Natural killer cell (primary cell): ENCODE data around the gene PCTP. TPM values are rescaled to one million over a fixed set of nuclear protein-coding genes. Genes with fewer than 3 reads are reported as not detected.

Source experiments
- ATAC-seq, 3 donors: fragments of 150-1000 bp in 2 of 3; fragments of 200-7000 bp in 1 of 3; cut with Tn5 transposase; 1 replicate in 1 of 3; 2 replicates in 2 of 3; pipeline ENCODE4 v1.10.0; 2021; ENCODE audit warnings: mild to moderate bottlenecking in 2 of 3, moderate library complexity in 2 of 3
- DNase-seq, 2 donors: peaks; one replicate each; pipeline versions ENCODE4 v3.0.0 to v3.0.0-alpha.2; 2013 to 2021; ENCODE audit warnings: mixed read lengths in 1 of 2
- H3K27ac ChIP-seq: one replicate; pipeline ENCODE4 v1.5.1; 2013; ENCODE audit warnings: mild to moderate bottlenecking, low read length
- H3K27me3 ChIP-seq: one replicate; pipeline ENCODE4 v1.6.1; 2013; ENCODE audit warnings: low read length; ENCODE audit not compliant: control insufficient read depth, insufficient read depth
- H3K36me3 ChIP-seq: one replicate; pipeline ENCODE4 v1.6.1; 2013; ENCODE audit warnings: low read length; ENCODE audit not compliant: control insufficient read depth, insufficient read depth
- H3K4me1 ChIP-seq: one replicate; pipeline ENCODE4 v1.6.1; 2013; ENCODE audit warnings: low read length; ENCODE audit not compliant: control insufficient read depth, insufficient read depth
- H3K4me3 ChIP-seq: one replicate; pipeline ENCODE4 v1.5.1; 2013; ENCODE audit warnings: low read length
- H3K9me3 ChIP-seq: one replicate; pipeline ENCODE4 v1.6.1; 2013; ENCODE audit warnings: low read length; ENCODE audit not compliant: control insufficient read depth, insufficient read depth
- H3K27ac Mint-ChIP-seq, 2 donors: one replicate each; pipeline ENCODE4 v1.8.0; 2022; ENCODE audit warnings: mild to moderate bottlenecking in 2 of 2, mixed read lengths in 2 of 2, moderate library complexity in 1 of 2
- H3K27me3 Mint-ChIP-seq, 2 donors: one replicate each; pipeline ENCODE4 v1.8.0; 2022; ENCODE audit warnings: low read depth in 2 of 2, mixed read lengths in 2 of 2
- H3K36me3 Mint-ChIP-seq: one replicate; pipeline ENCODE4 v1.8.0; 2022; ENCODE audit warnings: mixed read lengths
- H3K4me1 Mint-ChIP-seq, 2 donors: one replicate each; pipeline ENCODE4 v1.8.0; 2022; ENCODE audit warnings: mixed read lengths in 2 of 2
- H3K4me3 Mint-ChIP-seq: one replicate; pipeline ENCODE4 v1.8.0; 2022; ENCODE audit warnings: mild to moderate bottlenecking, moderate library complexity, mixed read lengths
- H3K9me3 Mint-ChIP-seq, 2 donors: one replicate each; pipeline ENCODE4 v1.8.0; 2022; ENCODE audit warnings: mixed read lengths in 2 of 2
- WGBS: methylation state at CpG from one replicate; pipeline ENCODE4 v1.1.7; 2013; ENCODE audit warnings: missing lambda C conversion rate; ENCODE audit not compliant: insufficient coverage; 5-methylcytosine and 5-hydroxymethylcytosine counted together
- intact Hi-C: fragments of 100-400 bp; cut with micrococcal nuclease; formaldehyde crosslinking; loops from one replicate; pipeline ENCODE4 v1.14.2; 2022
- total RNA-seq, 4 donors: library from RNA; stranded (reverse); fragments of 120-200 nt in 1 of 4; gene quantifications; one replicate each; pipeline versions ENCODE4 v1.2.3 to v1.2.4, GENCODE V29; 2013 to 2022
- TF ChIP-seq, protein P1 (sequence below): fragments of 200-600 bp; IDR thresholded peaks from one replicate; pipeline ENCODE4 v1.8.0; 2022; ENCODE audit warnings: antibody characterized with exemption

Gene PCTP
- total RNA-seq, 3 donors from 2014 or later (not counting 1 experiment from before 2014, with no cell fraction given): 6.3 to 9.5 (median 9.2) TPM

GRCh38 chr17:55728833-55729232 is 22.0 kb upstream of the PCTP start:
- Mint-ChIP-seq H3K27me3 (peaks cover 30 to 32% of the 10 kb centered on the region in 2 donors), H3K9me3 (no peaks in the 10 kb centered on the region), H3K4me1 (no peaks in the 10 kb centered on the region), H3K4me3 (no peak overlapping the region), H3K36me3 (no peaks in the 10 kb centered on the region), H3K27ac (no peak overlapping the region)
- Histone ChIP-seq H3K4me1 (no peaks in the 10 kb centered on the region), H3K27me3 (no peaks in the 10 kb centered on the region), H3K4me3 (no peak overlapping the region), H3K27ac (no peak overlapping the region), H3K9me3 (no peaks in the 10 kb centered on the region), H3K36me3 (no peaks in the 10 kb centered on the region)
- ATAC-seq (no peak), DNase-seq (no peak)
- 87% methylated on average over 5 of the region's 5 CpGs for WGBS
- TF ChIP-seq, protein P1, sequence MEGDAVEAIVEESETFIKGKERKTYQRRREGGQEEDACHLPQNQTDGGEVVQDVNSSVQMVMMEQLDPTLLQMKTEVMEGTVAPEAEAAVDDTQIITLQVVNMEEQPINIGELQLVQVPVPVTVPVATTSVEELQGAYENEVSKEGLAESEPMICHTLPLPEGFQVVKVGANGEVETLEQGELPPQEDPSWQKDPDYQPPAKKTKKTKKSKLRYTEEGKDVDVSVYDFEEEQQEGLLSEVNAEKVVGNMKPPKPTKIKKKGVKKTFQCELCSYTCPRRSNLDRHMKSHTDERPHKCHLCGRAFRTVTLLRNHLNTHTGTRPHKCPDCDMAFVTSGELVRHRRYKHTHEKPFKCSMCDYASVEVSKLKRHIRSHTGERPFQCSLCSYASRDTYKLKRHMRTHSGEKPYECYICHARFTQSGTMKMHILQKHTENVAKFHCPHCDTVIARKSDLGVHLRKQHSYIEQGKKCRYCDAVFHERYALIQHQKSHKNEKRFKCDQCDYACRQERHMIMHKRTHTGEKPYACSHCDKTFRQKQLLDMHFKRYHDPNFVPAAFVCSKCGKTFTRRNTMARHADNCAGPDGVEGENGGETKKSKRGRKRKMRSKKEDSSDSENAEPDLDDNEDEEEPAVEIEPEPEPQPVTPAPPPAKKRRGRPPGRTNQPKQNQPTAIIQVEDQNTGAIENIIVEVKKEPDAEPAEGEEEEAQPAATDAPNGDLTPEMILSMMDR: no peak
- intact Hi-C loops: no loop called here

- Histone ChIP-seq H3K9me3 (no peaks in the 10 kb centered on the region), H3K27me3 (no peaks in the 10 kb centered on the region), H3K4me1 (no peaks in the 10 kb centered on the region), H3K4me3 (no peak overlapping the region), H3K36me3 (no peaks in the 10 kb centered on the region), H3K27ac (no peak overlapping the region)
- TF ChIP-seq, protein P1: no peak
- Mint-ChIP-seq H3K27me3 (peaks cover 30 to 36% of the 10 kb centered on the region in 2 donors), H3K4me1 (no peaks in the 10 kb centered on the region), H3K9me3 (no peaks in the 10 kb centered on the region), H3K36me3 (no peaks in the 10 kb centered on the region), H3K4me3 (no peak overlapping the region), H3K27ac (no peak overlapping the region)
- no CpG with 5 or more reads among the region's 1 CpG for WGBS
- ATAC-seq (no peak), DNase-seq (no peak)
- intact Hi-C loops: no loop called here
These were observed 21.4 kb upstream of the PCTP start for GRCh38 chr17:55729484-55729883.

DNA sequence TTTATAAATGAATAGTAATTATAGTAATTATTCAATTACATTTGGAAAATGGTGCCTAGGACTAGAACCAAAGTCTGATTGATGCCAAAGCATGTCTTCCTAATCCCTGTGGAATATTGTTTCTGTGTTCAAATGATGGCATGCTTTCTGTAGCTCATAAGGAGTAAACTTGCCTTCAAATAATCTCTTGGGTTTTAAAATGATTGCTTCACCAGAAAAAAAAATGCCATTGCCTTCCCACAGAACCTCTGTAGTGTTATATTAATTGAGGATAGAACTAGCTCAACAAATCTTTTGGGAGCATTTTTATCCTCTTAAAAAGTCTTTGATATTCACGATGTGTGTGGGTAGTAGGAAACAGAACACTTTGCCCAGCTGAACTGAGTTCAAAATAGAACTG is 20.5 kb upstream of the PCTP start:
- no peak for DNase-seq
- no peak overlapping the region for H3K27ac ChIP-seq

DNA sequence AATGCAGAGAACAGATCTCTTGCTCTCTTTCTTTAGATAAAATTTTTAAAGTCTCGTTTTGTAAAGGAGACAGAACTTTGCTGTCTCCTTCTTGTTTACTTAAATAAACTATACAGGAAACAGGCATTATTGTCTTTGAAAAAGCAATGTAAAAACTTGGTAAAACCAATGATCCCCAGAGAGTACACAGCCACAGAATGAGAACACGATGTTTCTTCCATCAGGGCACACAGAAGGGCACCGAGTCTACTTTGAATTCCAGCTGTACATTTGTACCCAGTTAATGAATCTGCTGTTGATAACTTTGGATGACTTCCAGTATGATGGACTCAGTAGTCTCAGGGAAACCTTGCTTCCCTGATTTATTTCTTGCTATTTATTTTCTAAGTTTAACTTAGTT is 20.0 kb upstream of the PCTP start:
- H3K27me3 Mint-ChIP-seq: peaks cover 28 to 30% of the 10 kb centered on the region in 2 donors
- H3K9me3 Mint-ChIP-seq: no peaks in the 10 kb centered on the region
- intact Hi-C loops: no loop called here
- ATAC-seq (no peak), DNase-seq (no peak)
- no peak overlapping the region for H3K4me3 ChIP-seq
- no peaks in the 10 kb centered on the region for H3K4me1 ChIP-seq
- H3K36me3 Mint-ChIP-seq: no peaks in the 10 kb centered on the region
- no peaks in the 10 kb centered on the region for H3K36me3 ChIP-seq
- H3K27me3 ChIP-seq: no peaks in the 10 kb centered on the region
- no peak overlapping the region for H3K4me3 Mint-ChIP-seq
- no peak overlapping the region for H3K27ac ChIP-seq
- no peaks in the 10 kb centered on the region for H3K4me1 Mint-ChIP-seq
- no peaks in the 10 kb centered on the region for H3K9me3 ChIP-seq
- 66% methylated on average over 2 of the region's 3 CpGs for WGBS
- no peak overlapping the region for H3K27ac Mint-ChIP-seq
- TF ChIP-seq, protein P1: no peak

More for the DNA sequence above, 20.5 kb upstream of the PCTP start:
- Histone ChIP-seq H3K4me1 (no peaks in the 10 kb centered on the region), H3K27me3 (no peaks in the 10 kb centered on the region), H3K36me3 (no peaks in the 10 kb centered on the region), H3K4me3 (no peak overlapping the region), H3K9me3 (no peaks in the 10 kb centered on the region)
- Mint-ChIP-seq H3K27me3 (peaks cover 30 to 31% of the 10 kb centered on the region in 2 donors), H3K4me3 (no peak overlapping the region), H3K9me3 (no peaks in the 10 kb centered on the region), H3K27ac (no peak overlapping the region), H3K4me1 (no peaks in the 10 kb centered on the region), H3K36me3 (no peaks in the 10 kb centered on the region)
- ATAC-seq: no peak
- WGBS: no CpG with 5 or more reads among the region's 1 CpG
- intact Hi-C loops: no loop called here
- TF ChIP-seq, protein P1: no peak
